ENCODE data around the gene DEPDC5.
"Not testable (repeated sequence)": the region's sequence is repeated elsewhere in the genome, so short reads cannot be mapped to it uniquely, and the experiment has no call there.

Gene DEPDC5

GRCh38 chr22:31753634-31754501 is at the start of gene DEPDC5:
Gene DEPDC5 (plus strand): TSS chr22:31754019. CDS start chr22:31754922, 903 bp downstream.
- DNase-seq = peak; percentile 91

- DNase-seq = no peak
Measured at GRCh38 chr22:31707519-31707918, 46.3 kb upstream of the DEPDC5 start.

GRCh38 chr22:31711226-31711625 is 42.6 kb upstream of the DEPDC5 start:
- not testable (repeated sequence) for DNase-seq

- DNase-seq = no peak
Measured at GRCh38 chr22:31715147-31715778, 38.6 kb upstream of the DEPDC5 start.

- no peak for DNase-seq
Measured at GRCh38 chr22:31719850-31720471, 33.9 kb upstream of the DEPDC5 start.

- no peak for DNase-seq
Measured at GRCh38 chr22:31723723-31724122, 30.1 kb upstream of the DEPDC5 start.

- no peak for DNase-seq
Measured at GRCh38 chr22:31726692-31727091, 27.1 kb upstream of the DEPDC5 start.

GRCh38 chr22:31728857-31729256 is 25.0 kb upstream of the DEPDC5 start:
- no peak for DNase-seq

- no peak for DNase-seq
Measured at GRCh38 chr22:31730344-31730711, 23.5 kb upstream of the DEPDC5 start.

GRCh38 chr22:31732089-31732829 is 21.6 kb upstream of the DEPDC5 start:
- no peak for DNase-seq

- no peak for DNase-seq
Measured at GRCh38 chr22:31733580-31734079, 20.2 kb upstream of the DEPDC5 start.

GRCh38 chr22:31734512-31734911 is 19.3 kb upstream of the DEPDC5 start:
- DNase-seq = no peak

- no peak for DNase-seq
Measured at GRCh38 chr22:31736458-31736857, 17.4 kb upstream of the DEPDC5 start.

- no peak for DNase-seq
Measured at GRCh38 chr22:31737932-31738331, 15.9 kb upstream of the DEPDC5 start.

GRCh38 chr22:31738566-31738965 is 15.3 kb upstream of the DEPDC5 start:
- DNase-seq = no peak

GRCh38 chr22:31739795-31740201 is 14.0 kb upstream of the DEPDC5 start:
- DNase-seq = no peak

GRCh38 chr22:31740314-31740713 is 13.5 kb upstream of the DEPDC5 start:
- not testable (repeated sequence) for DNase-seq

- no peak for DNase-seq
Measured at GRCh38 chr22:31742115-31742514, 11.7 kb upstream of the DEPDC5 start.

GRCh38 chr22:31742682-31743081 is 11.1 kb upstream of the DEPDC5 start:
- no peak for DNase-seq

- no peak for DNase-seq
Measured at GRCh38 chr22:31743871-31744270, 9.9 kb upstream of the DEPDC5 start.

- DNase-seq = no peak
Measured at GRCh38 chr22:31747441-31747840, 6.4 kb upstream of the DEPDC5 start.

GRCh38 chr22:31748490-31748889 is 5.3 kb upstream of the DEPDC5 start:
- DNase-seq = no peak

All from DMS53 (cell line).